Epithelial cell of esophagus (primary cell): Measurements from ENCODE around the gene MMP7.

Experiments
- DNase-seq: peaks from one replicate; pipeline ENCODE4 v3.0.0; 2010; ENCODE audit warnings: low read depth
- H3K4me3 ChIP-seq: 2 replicates; pipeline ENCODE4 v1.5.1; 2011; ENCODE audit warnings: mild to moderate bottlenecking, low read length, control low read depth
- TF ChIP-seq, protein P1 (sequence below): IDR thresholded peaks from 2 replicates; pipeline ENCODE4 v1.5.1; 2011; ENCODE audit warnings: low read depth, mild to moderate bottlenecking, low read length, control low read depth, inconsistent platforms; ENCODE audit not compliant: insufficient read depth; ENCODE audit errors: missing control alignments

MMP7 gene

DNA sequence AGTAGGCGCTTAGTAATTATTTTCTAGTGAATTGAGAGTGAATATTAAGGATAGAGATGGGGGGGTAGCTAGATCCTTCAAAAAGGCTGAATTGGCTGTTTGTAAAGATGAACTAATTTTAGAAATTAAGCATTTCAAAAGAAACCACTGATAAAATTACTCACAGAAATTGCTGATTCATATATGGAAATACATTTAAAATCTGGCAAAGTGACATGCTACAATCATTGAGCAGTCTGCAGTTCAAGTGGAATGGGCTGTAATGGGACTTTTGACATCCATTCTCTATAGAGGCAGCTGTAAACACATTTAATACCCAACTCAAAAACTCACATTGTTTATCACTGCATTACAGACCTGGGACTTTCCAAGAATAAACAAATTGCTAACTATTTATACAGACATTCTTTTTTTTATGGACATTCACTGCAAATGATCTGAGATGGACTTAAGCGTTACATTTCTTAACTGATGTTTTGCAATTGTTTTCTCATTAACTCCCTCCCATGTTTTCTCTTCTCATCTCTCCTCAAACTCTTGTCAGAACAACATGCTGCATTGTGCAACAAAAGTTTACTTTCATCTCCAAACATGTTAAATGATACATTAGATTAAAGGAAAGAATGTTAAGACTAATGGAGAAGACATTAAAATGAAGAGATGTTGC lies 42.1 kb upstream of the MMP7 start:
- no peak overlapping the region for H3K4me3 ChIP-seq
- TF ChIP-seq, protein P1, sequence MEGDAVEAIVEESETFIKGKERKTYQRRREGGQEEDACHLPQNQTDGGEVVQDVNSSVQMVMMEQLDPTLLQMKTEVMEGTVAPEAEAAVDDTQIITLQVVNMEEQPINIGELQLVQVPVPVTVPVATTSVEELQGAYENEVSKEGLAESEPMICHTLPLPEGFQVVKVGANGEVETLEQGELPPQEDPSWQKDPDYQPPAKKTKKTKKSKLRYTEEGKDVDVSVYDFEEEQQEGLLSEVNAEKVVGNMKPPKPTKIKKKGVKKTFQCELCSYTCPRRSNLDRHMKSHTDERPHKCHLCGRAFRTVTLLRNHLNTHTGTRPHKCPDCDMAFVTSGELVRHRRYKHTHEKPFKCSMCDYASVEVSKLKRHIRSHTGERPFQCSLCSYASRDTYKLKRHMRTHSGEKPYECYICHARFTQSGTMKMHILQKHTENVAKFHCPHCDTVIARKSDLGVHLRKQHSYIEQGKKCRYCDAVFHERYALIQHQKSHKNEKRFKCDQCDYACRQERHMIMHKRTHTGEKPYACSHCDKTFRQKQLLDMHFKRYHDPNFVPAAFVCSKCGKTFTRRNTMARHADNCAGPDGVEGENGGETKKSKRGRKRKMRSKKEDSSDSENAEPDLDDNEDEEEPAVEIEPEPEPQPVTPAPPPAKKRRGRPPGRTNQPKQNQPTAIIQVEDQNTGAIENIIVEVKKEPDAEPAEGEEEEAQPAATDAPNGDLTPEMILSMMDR: no peak
- DNase-seq: peak; percentile 11

DNA sequence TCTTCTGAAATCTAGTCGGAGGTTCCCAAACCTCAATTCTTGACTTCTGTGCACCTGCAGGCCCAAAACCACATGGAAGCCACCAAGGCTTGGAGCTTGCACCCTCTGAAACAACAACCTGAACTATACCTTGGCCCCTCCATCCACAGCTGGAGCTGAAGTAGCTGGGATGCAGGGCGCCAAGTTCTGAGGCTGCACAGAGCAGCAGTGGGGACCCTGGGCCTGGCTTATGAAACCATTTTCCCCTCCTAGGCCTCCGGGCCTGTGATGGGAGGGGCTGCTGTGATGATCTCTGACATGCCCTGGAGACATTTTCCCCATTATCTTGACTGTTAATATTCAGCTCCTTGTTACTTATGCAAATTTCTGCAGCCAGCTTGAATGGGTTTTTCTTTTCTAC lies 38.3 kb upstream of the MMP7 start:
- TF ChIP-seq, protein P1: no peak
- no peak overlapping the region for H3K4me3 ChIP-seq
- DNase-seq: no peak

DNA sequence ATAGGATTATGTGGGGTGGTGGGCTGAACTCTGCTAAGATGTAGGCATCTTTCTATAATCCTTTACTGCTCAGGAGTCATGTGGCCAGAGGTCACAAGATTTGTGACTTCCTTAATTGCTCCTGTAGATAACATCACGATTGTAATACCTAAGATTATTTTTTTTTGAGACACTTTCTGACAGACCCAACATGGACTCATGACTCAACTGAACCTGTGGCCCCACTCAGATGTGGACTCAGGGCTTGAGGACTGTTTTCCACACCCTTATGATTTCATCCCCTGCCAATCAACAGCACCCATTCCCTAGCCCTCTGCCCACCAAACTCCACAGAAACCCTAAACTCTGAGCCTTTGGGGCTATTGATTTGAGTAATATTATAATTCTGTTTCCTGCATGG lies 35.6 kb upstream of the MMP7 start:
- H3K4me3 ChIP-seq: no peak overlapping the region
- no peak for DNase-seq
- TF ChIP-seq, protein P1: no peak

DNA sequence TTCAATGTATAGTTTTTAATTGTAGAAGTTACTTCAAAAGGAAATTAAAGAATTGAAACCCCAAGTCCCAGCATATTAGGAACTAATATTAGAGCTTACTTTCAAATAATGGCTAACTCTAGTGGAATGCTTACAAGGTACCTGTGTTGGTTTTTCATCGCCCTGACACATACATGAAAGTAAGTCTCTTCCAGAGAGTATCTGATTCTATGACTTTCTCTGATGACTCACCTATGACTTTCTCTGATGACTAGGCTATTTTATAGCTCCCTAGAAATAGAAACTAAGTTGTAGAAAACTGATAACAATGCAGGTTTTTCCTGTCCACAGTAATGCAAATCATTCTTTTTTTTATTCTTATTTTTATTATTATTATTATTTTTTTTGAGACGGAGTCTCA lies 33.6 kb upstream of the MMP7 start:
- peak; percentile 95 for DNase-seq
- TF ChIP-seq, protein P1: no peak

DNA sequence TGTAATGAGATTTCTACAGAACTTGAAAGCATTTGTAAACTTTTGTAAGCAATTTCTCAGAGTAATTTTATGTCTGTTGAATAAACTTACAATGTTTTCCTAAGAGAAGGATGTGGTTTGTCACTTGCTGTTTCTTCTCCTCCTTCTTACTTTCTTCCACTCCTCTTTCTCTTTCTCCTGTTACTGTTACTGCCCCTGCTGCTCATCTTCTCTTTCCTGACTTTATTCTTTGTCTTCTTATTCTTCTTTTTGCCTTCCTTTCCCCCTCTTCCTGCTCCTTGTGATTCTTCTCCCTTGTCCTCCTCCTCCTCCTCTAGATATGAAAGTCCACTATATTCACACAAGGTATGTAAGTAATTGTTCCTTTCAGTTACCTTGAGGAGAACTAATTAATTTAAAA lies 31.1 kb upstream of the MMP7 start:
- no peak overlapping the region for H3K4me3 ChIP-seq
- TF ChIP-seq, protein P1: no peak
- DNase-seq: no peak

More for the DNA sequence above, 33.6 kb upstream of the MMP7 start:
- H3K4me3 ChIP-seq: no peak overlapping the region

DNA sequence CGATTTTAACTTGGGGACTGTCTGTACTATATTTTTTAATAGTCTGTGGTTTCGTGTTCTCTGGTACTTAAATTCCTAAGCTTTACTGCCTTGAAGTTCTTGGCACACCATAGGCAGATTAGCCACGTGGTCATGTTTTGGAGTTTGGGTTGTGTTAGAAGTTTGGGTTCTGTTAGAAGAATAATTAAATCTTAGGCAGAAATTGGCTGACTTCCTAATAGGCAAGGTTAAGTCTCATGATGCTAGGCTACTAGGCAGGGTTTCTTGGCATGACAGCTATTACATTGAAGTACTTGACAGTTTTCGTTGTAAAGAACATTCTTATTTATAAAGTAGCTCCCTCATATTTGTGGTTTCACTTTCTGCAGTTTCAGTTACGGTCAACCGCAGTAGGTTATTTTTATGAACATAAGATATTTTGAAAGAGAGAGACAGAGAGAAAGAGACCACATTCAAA lies 30.0 kb upstream of the MMP7 start:
- H3K4me3 ChIP-seq: no peak overlapping the region
- TF ChIP-seq, protein P1: no peak

DNA sequence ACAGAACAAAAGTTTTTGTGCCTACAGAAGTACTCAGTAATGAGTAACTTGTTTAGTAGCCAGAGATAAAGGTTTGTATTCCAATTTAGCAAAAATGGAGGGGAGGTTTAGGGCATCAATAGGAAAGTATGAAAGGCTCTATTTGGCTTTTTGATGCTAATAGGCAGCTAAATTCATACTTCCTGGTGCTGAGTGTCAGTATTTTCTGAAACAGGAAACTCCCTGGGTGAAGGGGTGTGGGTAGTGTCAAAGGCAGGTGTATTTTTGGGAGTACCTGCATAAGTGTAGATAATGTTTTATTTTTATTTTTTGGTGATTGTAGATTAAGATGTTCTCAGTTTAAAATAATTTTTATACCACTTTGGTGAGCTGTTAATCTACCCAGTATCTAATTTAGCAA lies 29.3 kb upstream of the MMP7 start:
- H3K4me3 ChIP-seq: no peak overlapping the region
- TF ChIP-seq, protein P1: no peak

More for the DNA sequence above, 30.0 kb upstream of the MMP7 start:
- DNase-seq: peak; percentile 14

More for the DNA sequence above, 29.3 kb upstream of the MMP7 start:
- no peak for DNase-seq
